Activated CD4-positive, alpha-beta T cell treated with anti-CD3 and anti-CD28 coated beads, Interleukin-2, amount 10 ng/mL, durations not matched to agents 24 days and 14 days (primary cell): ENCODE results near the gene FZD10. TPM values are rescaled to one million over a fixed set of nuclear protein-coding genes. Genes with fewer than 3 reads are reported as not detected.

Experiments used
- DNase-seq: peaks from one replicate; pipeline ENCODE4 v3.0.0; 2022
- H3K27ac Mint-ChIP-seq: one replicate; pipeline ENCODE4 v1.8.0; 2022; ENCODE audit warnings: mild to moderate bottlenecking, mixed read lengths
- H3K27me3 Mint-ChIP-seq: one replicate; pipeline ENCODE4 v1.8.0; 2022; ENCODE audit warnings: mixed read lengths
- H3K36me3 Mint-ChIP-seq: one replicate; pipeline ENCODE4 v1.8.0; 2022; ENCODE audit warnings: low read depth, mild to moderate bottlenecking, mixed read lengths
- H3K4me1 Mint-ChIP-seq: one replicate; pipeline ENCODE4 v1.8.0; 2021; ENCODE audit warnings: mixed read lengths
- H3K4me3 Mint-ChIP-seq: one replicate; pipeline ENCODE4 v1.8.0; 2022; ENCODE audit warnings: mild to moderate bottlenecking, moderate library complexity, mixed read lengths
- H3K9me3 Mint-ChIP-seq: one replicate; pipeline ENCODE4 v1.8.0; 2021; ENCODE audit warnings: mixed read lengths
- intact Hi-C: fragments of 100-400 bp; cut with micrococcal nuclease; formaldehyde crosslinking; loops from one replicate; pipeline ENCODE4 v1.15.1; 2023
- total RNA-seq: library from RNA; stranded (reverse); gene quantifications from 2 replicates; pipeline ENCODE4 v1.2.3, GENCODE V29; 2022

FZD10 gene
- total RNA-seq, 1 donor from 2014 or later, result not detected

- Mint-ChIP-seq H3K36me3 (no peaks in the 10 kb centered on the region), H3K4me3 (no peak overlapping the region), H3K27ac (no peak overlapping the region), H3K27me3 (no peaks in the 10 kb centered on the region), H3K4me1 (no peaks in the 10 kb centered on the region), H3K9me3 (peaks cover 14% of the 10 kb centered on the region)
- no peak for DNase-seq
- intact Hi-C loops, result no loop called here
These were observed 43.2 kb downstream of the FZD10 start for GRCh38 chr12:130205495-130205894.

- Mint-ChIP-seq H3K27ac (no peak overlapping the region), H3K9me3 (peaks cover 5% of the 10 kb centered on the region), H3K4me3 (no peak overlapping the region), H3K27me3 (no peaks in the 10 kb centered on the region), H3K4me1 (no peaks in the 10 kb centered on the region), H3K36me3 (no peaks in the 10 kb centered on the region)
- intact Hi-C loops, result no loop called here
- no peak for DNase-seq
These were observed 50.2 kb downstream of the FZD10 start for GRCh38 chr12:130212384-130212989.

GRCh38 chr12:130213249-130213648 is 51.0 kb downstream of the FZD10 start:
- no peak overlapping the region for H3K27ac Mint-ChIP-seq
- no peaks in the 10 kb centered on the region for H3K36me3 Mint-ChIP-seq
- H3K4me1 Mint-ChIP-seq, result no peaks in the 10 kb centered on the region
- intact Hi-C loops, result no loop called here
- H3K9me3 Mint-ChIP-seq, result peaks cover 7% of the 10 kb centered on the region
- H3K4me3 Mint-ChIP-seq, result no peak overlapping the region
- no peaks in the 10 kb centered on the region for H3K27me3 Mint-ChIP-seq
- DNase-seq, result no peak

GRCh38 chr12:130214686-130215395 is 52.6 kb downstream of the FZD10 start:
- Mint-ChIP-seq H3K9me3 (peaks cover 12% of the 10 kb centered on the region), H3K4me3 (no peak overlapping the region), H3K36me3 (no peaks in the 10 kb centered on the region), H3K4me1 (no peaks in the 10 kb centered on the region), H3K27ac (no peak overlapping the region), H3K27me3 (no peaks in the 10 kb centered on the region)
- intact Hi-C loops, result no loop called here
- DNase-seq, result no peak

Other genes starting within 250 kb of the FZD10 start
- not detected in 2 replicates for gene PIWIL1, start 175.4 kb downstream of the FZD10 start, total RNA-seq